HEK293 (cell line): ENCODE measurements around the gene ARL14EP.

ENCODE experiments used
- CTCF ChIA-PET: fragments of 350-600 bp; formaldehyde crosslinking; extraction: SDS; loops from one replicate; lab custom pipeline; 2021; ENCODE audit warnings: antibody characterized with exemption; lab: Yijun Ruan, JAX
- POLR2A ChIA-PET: fragments of 300-600 bp; formaldehyde crosslinking; extraction: SDS; loops from one replicate; lab custom pipeline; 2020; ENCODE audit warnings: antibody characterized with exemption, inconsistent platforms; lab: Yijun Ruan, JAX
- H3K27ac ChIP-seq: fragments of 200-500 bp; sonication (Bioruptor generic); 2 replicates; pipeline ENCODE4 v1.5.1; 2014; ENCODE audit warnings: low read depth, low read length, control low read depth, inconsistent platforms; ENCODE audit errors: extremely low read depth
- H3K36me3 ChIP-seq, 2 experiments: fragments of 200-500 bp in 1 of 2; sonication (Bioruptor generic) in 1 of 2; 1 replicate in 1 of 2; 2 replicates in 1 of 2; pipeline ENCODE4 v1.5.1; 2014 to 2017; ENCODE audit warnings: inconsistent platforms in 2 of 2, low read length in 2 of 2; ENCODE audit not compliant: control insufficient read depth in 2 of 2, insufficient read depth in 1 of 2
- H3K4me1 ChIP-seq: fragments of 200-500 bp; sonication (Bioruptor generic); 2 replicates; pipeline ENCODE4 v1.5.1; 2014; ENCODE audit warnings: mild to moderate bottlenecking, low read length, inconsistent platforms; ENCODE audit not compliant: control insufficient read depth, insufficient read depth
- H3K4me3 ChIP-seq: 2 replicates; pipeline ENCODE4 v1.5.1; 2011; ENCODE audit warnings: low read depth, mild to moderate bottlenecking, control low read depth, low read length, moderate library complexity
- H3K9me3 ChIP-seq: fragments of 200-500 bp; sonication (Bioruptor generic); 2 replicates; pipeline ENCODE4 v1.5.1; 2014; ENCODE audit warnings: low read depth, low read length, inconsistent platforms; ENCODE audit not compliant: control insufficient read depth, insufficient read depth
- GLIS2 ChIP-seq: fragments of 450-650 bp; formaldehyde crosslinking; IDR thresholded peaks from 2 replicates; pipeline ENCODE4 v1.5.1; 2016; ENCODE audit warnings: missing biosample characterization, missing genetic modification characterization
- KLF16 ChIP-seq: fragments of 450-650 bp; formaldehyde crosslinking; IDR thresholded peaks from 2 replicates; pipeline ENCODE4 v1.5.1; 2017; ENCODE audit warnings: missing biosample characterization, missing genetic modification characterization
- OSR2 ChIP-seq: fragments of 450-650 bp; formaldehyde crosslinking; IDR thresholded peaks from 2 replicates; pipeline ENCODE4 v1.5.1; 2016; ENCODE audit warnings: missing biosample characterization, missing genetic modification characterization
- ZBTB7A ChIP-seq: fragments of 450-650 bp; formaldehyde crosslinking; IDR thresholded peaks from 2 replicates; pipeline ENCODE4 v1.5.1; 2016; ENCODE audit warnings: low read depth, missing biosample characterization, missing genetic modification characterization
- ZFP37 ChIP-seq: fragments of 450-650 bp; formaldehyde crosslinking; IDR thresholded peaks from 2 replicates; pipeline ENCODE4 v1.5.1; 2016; ENCODE audit warnings: missing biosample characterization, missing genetic modification characterization
- ZNF138 ChIP-seq: fragments of 450-650 bp; formaldehyde crosslinking; IDR thresholded peaks from 2 replicates; pipeline ENCODE4 v1.5.1; 2016; ENCODE audit warnings: missing biosample characterization, missing genetic modification characterization, borderline replicate concordance
- ZNF155 ChIP-seq: fragments of 450-650 bp; formaldehyde crosslinking; IDR thresholded peaks from 2 replicates; pipeline ENCODE4 v1.5.1; 2016; ENCODE audit warnings: missing biosample characterization, missing genetic modification characterization
- ZNF16 ChIP-seq: fragments of 450-650 bp; formaldehyde crosslinking; IDR thresholded peaks from 2 replicates; pipeline ENCODE4 v1.5.1; 2016; ENCODE audit warnings: low read depth, missing biosample characterization, missing genetic modification characterization
- ZNF202 ChIP-seq: fragments of 450-650 bp; formaldehyde crosslinking; IDR thresholded peaks from 2 replicates; pipeline ENCODE4 v1.5.1; 2016; ENCODE audit warnings: missing biosample characterization, missing genetic modification characterization, borderline replicate concordance
- ZNF341 ChIP-seq: fragments of 450-650 bp; formaldehyde crosslinking; IDR thresholded peaks from 2 replicates; pipeline ENCODE4; 2016; ENCODE audit warnings: low read depth, missing biosample characterization, missing genetic modification characterization
- ZNF521 ChIP-seq: fragments of 450-650 bp; formaldehyde crosslinking; IDR thresholded peaks from 2 replicates; pipeline ENCODE4 v1.5.1; 2017; ENCODE audit warnings: missing biosample characterization, mild to moderate bottlenecking, missing genetic modification characterization
- ZNF529 ChIP-seq: fragments of 450-650 bp; formaldehyde crosslinking; IDR thresholded peaks from 2 replicates; pipeline ENCODE4 v1.5.1; 2017; ENCODE audit warnings: missing genetic modification characterization, missing biosample characterization; ENCODE audit not compliant: insufficient replicate concordance
- ZNF670 ChIP-seq: fragments of 450-650 bp; formaldehyde crosslinking; IDR thresholded peaks from 2 replicates; pipeline ENCODE4 v1.5.1; 2016; ENCODE audit warnings: missing biosample characterization, missing genetic modification characterization, low read depth
- ZNF701 ChIP-seq: fragments of 450-650 bp; formaldehyde crosslinking; IDR thresholded peaks from 2 replicates; pipeline ENCODE4 v1.5.1; 2016; ENCODE audit warnings: missing biosample characterization, missing genetic modification characterization
- ZNF785 ChIP-seq: fragments of 450-650 bp; formaldehyde crosslinking; IDR thresholded peaks from 2 replicates; pipeline ENCODE4 v1.5.1; 2016; ENCODE audit warnings: missing biosample characterization, missing genetic modification characterization
- ZNF830 ChIP-seq: fragments of 450-650 bp; IDR thresholded peaks from 2 replicates; pipeline ENCODE4 v1.5.0; 2018; ENCODE audit warnings: missing biosample characterization, missing genetic modification characterization, low read depth, mild to moderate bottlenecking, moderate library complexity
- TF ChIP-seq, protein P1 (sequence below): fragments of 450-650 bp; formaldehyde crosslinking; conservative IDR thresholded peaks from 2 replicates; pipeline ENCODE4 v1.5.1; 2016; ENCODE audit warnings: low read depth, missing biosample characterization, missing genetic modification characterization
- TF ChIP-seq, protein P2 (sequence below): fragments of 450-650 bp; formaldehyde crosslinking; IDR thresholded peaks from 2 replicates; pipeline ENCODE4 v1.5.1; 2016; ENCODE audit warnings: missing biosample characterization, missing genetic modification characterization
- TF ChIP-seq, protein P3 (sequence below): fragments of 450-650 bp; formaldehyde crosslinking; IDR thresholded peaks from 2 replicates; pipeline ENCODE4 v1.5.1; 2016; ENCODE audit warnings: missing biosample characterization, missing genetic modification characterization, borderline replicate concordance
- TF ChIP-seq, protein P4 (sequence below): fragments of 450-650 bp; IDR thresholded peaks from 2 replicates; pipeline ENCODE4 v1.5.1; 2018; ENCODE audit warnings: missing biosample characterization, mild to moderate bottlenecking, missing genetic modification characterization

ARL14EP gene

DNA sequence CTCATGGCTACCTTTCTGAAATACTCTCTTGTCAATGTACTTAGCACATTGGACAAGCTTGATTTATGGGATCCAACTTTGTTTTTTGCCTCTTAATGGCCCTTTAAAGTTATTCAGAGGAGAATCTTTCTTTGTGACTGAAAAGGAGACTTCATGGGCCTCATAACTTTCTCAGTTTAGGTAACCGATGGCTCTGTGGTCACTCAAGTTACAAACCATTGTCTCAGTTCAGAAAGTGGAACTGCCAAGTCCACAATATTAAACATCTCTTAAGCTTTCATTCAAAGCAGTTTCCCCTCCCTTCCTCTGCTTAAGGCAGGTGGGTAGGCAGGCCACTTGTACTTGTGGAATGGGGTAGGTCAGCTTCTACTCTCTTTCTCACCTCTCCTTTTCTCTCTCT lies 12.3 kb upstream of the ARL14EP start:
- H3K27ac ChIP-seq = no peak overlapping the region
- no peaks in the 10 kb centered on the region for H3K9me3 ChIP-seq
- no peak for TF ChIP-seq ZBTB7A (tag by site-specific recombination)
- no peak for TF ChIP-seq ZNF155 (tag by site-specific recombination)
- TF ChIP-seq, protein P1, sequence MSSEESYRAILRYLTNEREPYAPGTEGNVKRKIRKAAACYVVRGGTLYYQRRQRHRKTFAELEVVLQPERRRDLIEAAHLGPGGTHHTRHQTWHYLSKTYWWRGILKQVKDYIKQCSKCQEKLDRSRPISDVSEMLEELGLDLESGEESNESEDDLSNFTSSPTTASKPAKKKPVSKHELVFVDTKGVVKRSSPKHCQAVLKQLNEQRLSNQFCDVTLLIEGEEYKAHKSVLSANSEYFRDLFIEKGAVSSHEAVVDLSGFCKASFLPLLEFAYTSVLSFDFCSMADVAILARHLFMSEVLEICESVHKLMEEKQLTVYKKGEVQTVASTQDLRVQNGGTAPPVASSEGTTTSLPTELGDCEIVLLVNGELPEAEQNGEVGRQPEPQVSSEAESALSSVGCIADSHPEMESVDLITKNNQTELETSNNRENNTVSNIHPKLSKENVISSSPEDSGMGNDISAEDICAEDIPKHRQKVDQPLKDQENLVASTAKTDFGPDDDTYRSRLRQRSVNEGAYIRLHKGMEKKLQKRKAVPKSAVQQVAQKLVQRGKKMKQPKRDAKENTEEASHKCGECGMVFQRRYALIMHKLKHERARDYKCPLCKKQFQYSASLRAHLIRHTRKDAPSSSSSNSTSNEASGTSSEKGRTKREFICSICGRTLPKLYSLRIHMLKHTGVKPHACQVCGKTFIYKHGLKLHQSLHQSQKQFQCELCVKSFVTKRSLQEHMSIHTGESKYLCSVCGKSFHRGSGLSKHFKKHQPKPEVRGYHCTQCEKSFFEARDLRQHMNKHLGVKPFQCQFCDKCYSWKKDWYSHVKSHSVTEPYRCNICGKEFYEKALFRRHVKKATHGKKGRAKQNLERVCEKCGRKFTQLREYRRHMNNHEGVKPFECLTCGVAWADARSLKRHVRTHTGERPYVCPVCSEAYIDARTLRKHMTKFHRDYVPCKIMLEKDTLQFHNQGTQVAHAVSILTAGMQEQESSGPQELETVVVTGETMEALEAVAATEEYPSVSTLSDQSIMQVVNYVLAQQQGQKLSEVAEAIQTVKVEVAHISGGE = no peak
- TF ChIP-seq GLIS2 (tag by site-specific recombination) = no peak
- TF ChIP-seq ZNF202 (tag by site-specific recombination) = no peak
- no peak for TF ChIP-seq ZNF785 (tag by site-specific recombination)
- TF ChIP-seq ZNF670 (tag by site-specific recombination) = no peak
- no peak for TF ChIP-seq OSR2 (tag by site-specific recombination)
- no peak for TF ChIP-seq ZNF701 (tag by site-specific recombination)
- TF ChIP-seq ZNF529 (tag by site-specific recombination) = no peak
- no peak for TF ChIP-seq KLF16 (tag by site-specific recombination)
- no peak for TF ChIP-seq ZFP37 (tag by site-specific recombination)
- TF ChIP-seq ZNF138 (tag by site-specific recombination) = no peak
- no peak for TF ChIP-seq ZNF521
- TF ChIP-seq, protein P2, sequence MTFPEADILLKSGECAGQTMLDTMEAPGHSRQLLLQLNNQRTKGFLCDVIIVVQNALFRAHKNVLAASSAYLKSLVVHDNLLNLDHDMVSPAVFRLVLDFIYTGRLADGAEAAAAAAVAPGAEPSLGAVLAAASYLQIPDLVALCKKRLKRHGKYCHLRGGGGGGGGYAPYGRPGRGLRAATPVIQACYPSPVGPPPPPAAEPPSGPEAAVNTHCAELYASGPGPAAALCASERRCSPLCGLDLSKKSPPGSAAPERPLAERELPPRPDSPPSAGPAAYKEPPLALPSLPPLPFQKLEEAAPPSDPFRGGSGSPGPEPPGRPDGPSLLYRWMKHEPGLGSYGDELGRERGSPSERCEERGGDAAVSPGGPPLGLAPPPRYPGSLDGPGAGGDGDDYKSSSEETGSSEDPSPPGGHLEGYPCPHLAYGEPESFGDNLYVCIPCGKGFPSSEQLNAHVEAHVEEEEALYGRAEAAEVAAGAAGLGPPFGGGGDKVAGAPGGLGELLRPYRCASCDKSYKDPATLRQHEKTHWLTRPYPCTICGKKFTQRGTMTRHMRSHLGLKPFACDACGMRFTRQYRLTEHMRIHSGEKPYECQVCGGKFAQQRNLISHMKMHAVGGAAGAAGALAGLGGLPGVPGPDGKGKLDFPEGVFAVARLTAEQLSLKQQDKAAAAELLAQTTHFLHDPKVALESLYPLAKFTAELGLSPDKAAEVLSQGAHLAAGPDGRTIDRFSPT (tag by site-specific recombination) = no peak
- TF ChIP-seq ZNF16 (tag by site-specific recombination) = no peak
- no peak for TF ChIP-seq ZNF830 (tag by site-specific recombination)
- TF ChIP-seq, protein P3, sequence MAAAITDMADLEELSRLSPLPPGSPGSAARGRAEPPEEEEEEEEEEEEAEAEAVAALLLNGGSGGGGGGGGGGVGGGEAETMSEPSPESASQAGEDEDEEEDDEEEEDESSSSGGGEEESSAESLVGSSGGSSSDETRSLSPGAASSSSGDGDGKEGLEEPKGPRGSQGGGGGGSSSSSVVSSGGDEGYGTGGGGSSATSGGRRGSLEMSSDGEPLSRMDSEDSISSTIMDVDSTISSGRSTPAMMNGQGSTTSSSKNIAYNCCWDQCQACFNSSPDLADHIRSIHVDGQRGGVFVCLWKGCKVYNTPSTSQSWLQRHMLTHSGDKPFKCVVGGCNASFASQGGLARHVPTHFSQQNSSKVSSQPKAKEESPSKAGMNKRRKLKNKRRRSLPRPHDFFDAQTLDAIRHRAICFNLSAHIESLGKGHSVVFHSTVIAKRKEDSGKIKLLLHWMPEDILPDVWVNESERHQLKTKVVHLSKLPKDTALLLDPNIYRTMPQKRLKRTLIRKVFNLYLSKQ (tag by site-specific recombination) = no peak
- TF ChIP-seq, protein P4, sequence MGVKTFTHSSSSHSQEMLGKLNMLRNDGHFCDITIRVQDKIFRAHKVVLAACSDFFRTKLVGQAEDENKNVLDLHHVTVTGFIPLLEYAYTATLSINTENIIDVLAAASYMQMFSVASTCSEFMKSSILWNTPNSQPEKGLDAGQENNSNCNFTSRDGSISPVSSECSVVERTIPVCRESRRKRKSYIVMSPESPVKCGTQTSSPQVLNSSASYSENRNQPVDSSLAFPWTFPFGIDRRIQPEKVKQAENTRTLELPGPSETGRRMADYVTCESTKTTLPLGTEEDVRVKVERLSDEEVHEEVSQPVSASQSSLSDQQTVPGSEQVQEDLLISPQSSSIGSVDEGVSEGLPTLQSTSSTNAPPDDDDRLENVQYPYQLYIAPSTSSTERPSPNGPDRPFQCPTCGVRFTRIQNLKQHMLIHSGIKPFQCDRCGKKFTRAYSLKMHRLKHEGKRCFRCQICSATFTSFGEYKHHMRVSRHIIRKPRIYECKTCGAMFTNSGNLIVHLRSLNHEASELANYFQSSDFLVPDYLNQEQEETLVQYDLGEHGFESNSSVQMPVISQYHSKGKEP (tag by site-specific recombination) = no peak
- no peak for TF ChIP-seq ZNF341 (tag by site-specific recombination)
- no peak overlapping the region for H3K4me3 ChIP-seq
- ChIA-PET CTCF (no interaction called here), POLR2A (no interaction called here)
- H3K36me3 ChIP-seq = no peaks in the 10 kb centered on the region
- no peaks in the 10 kb centered on the region for H3K4me1 ChIP-seq
